HepG2 (cell line): ENCODE results near the gene KBTBD3. TPM values are rescaled to one million over a fixed set of nuclear protein-coding genes. Genes with fewer than 3 reads are reported as not detected.

Experiments used
- ATAC-seq: fragments of 200-7000 bp; cut with Tn5 transposase; 3 replicates; pipeline ENCODE4 v1.9.1; 2020; ENCODE audit warnings: mild to moderate bottlenecking, moderate library complexity
- BruUV-seq: library from RNA; stranded (reverse); fragments of 400-500 nt; replicated peaks from 2 replicates; lab custom pipeline; 2021; lab: Mats Ljungman, UMichigan
- CTCF ChIA-PET: fragments of 300-600 bp; formaldehyde crosslinking; extraction: SDS; loops from one replicate; lab custom pipeline; 2021; ENCODE audit warnings: low total read pairs, inconsistent platforms, low intra/inter-chr PET ratio; lab: Yijun Ruan, JAX
- POLR2A ChIA-PET: fragments of 350-600 bp; sonication (Branson Sonifier 250); formaldehyde crosslinking; loops from one replicate; lab custom pipeline; 2020; ENCODE audit warnings: antibody characterized with exemption, inconsistent platforms; lab: Yijun Ruan, JAX
- DNase-seq: peaks from one replicate; pipeline ENCODE4 v3.0.0-alpha.2; 2015; ENCODE audit warnings: low spot score
- FAIRE-seq: peaks from 3 replicates; lab custom pipeline; 2011; peaks lifted over from hg19 to GRCh38; lab: Jason Lieb, UNC
- H2AFZ ChIP-seq: one replicate; pipeline ENCODE4 v1.6.1; 2011; ENCODE audit warnings: low read length, inconsistent platforms
- H3K27ac ChIP-seq: fragments of 300-600 bp; 3 replicates; pipeline ENCODE4 v1.8.0; 2011; ENCODE audit warnings: mixed run types, mild to moderate bottlenecking, mixed read lengths, low read length, inconsistent platforms; ENCODE audit not compliant: insufficient read depth; ENCODE audit errors: extremely low read length
- H3K27me3 ChIP-seq, 2 experiments: fragments of 200-600 bp in 1 of 2; 2 replicates in 1 of 2; 3 replicates in 1 of 2; pipeline versions ENCODE4 v1.6.0 to v1.8.0; 2011; ENCODE audit warnings: low read length in 2 of 2, mild to moderate bottlenecking in 2 of 2, moderate library complexity in 2 of 2, inconsistent platforms in 1 of 2; ENCODE audit not compliant: insufficient read depth in 2 of 2, control insufficient read depth in 1 of 2
- H3K36me3 ChIP-seq, 2 experiments: fragments of 200-600 bp in 1 of 2; replicated peaks in 1 of 2; 2 replicates in 1 of 2; 3 replicates in 1 of 2; pipeline versions ENCODE4 v1.5.1 to v1.8.0; 2011; ENCODE audit warnings: low read length in 2 of 2, inconsistent platforms in 1 of 2; ENCODE audit not compliant: insufficient read depth in 2 of 2, control insufficient read depth in 1 of 2
- H3K4me1 ChIP-seq: 2 replicates; pipeline ENCODE4 v1.5.1; 2012; ENCODE audit warnings: low read length, inconsistent platforms; ENCODE audit not compliant: insufficient read depth
- H3K4me2 ChIP-seq: 2 replicates; pipeline ENCODE4 v1.6.0; 2011; ENCODE audit warnings: low read depth, low read length, inconsistent platforms
- H3K4me3 ChIP-seq, 3 experiments: fragments of 200-600 bp in 1 of 3; sonication (generic), shearing (Covaris generic) in 1 of 3; replicated peaks in 1 of 3; 2 replicates each; pipeline ENCODE4 v1.5.1; 2011 to 2016; ENCODE audit warnings: low read length in 3 of 3, inconsistent platforms in 2 of 3, low read depth in 2 of 3, mild to moderate bottlenecking in 2 of 3, control low read depth in 1 of 3, mixed read lengths in 1 of 3; ENCODE audit not compliant: insufficient read depth in 1 of 3
- H3K79me2 ChIP-seq: one replicate; pipeline ENCODE4 v1.6.1; 2011; ENCODE audit warnings: low read length, inconsistent platforms; ENCODE audit not compliant: insufficient read depth
- H3K9ac ChIP-seq: 2 replicates; pipeline ENCODE4 v1.6.0; 2011; ENCODE audit warnings: mild to moderate bottlenecking, low read depth, low read length, inconsistent platforms; ENCODE audit not compliant: insufficient read depth
- H3K9me3 ChIP-seq: 2 replicates; pipeline ENCODE4 v1.5.1; 2012; ENCODE audit warnings: mild to moderate bottlenecking, low read length
- H4K20me1 ChIP-seq: 2 replicates; pipeline ENCODE4 v1.6.0; 2011; ENCODE audit warnings: inconsistent platforms, mild to moderate bottlenecking, low read length, moderate library complexity; ENCODE audit not compliant: insufficient read depth
- AKAP8 ChIP-seq: sonication (generic); formaldehyde crosslinking; IDR thresholded peaks from 2 replicates; pipeline ENCODE4 v1.5.1; 2020; ENCODE audit warnings: mild to moderate bottlenecking, missing genetic modification reagents
- ARHGAP35 ChIP-seq: sonication (generic); formaldehyde crosslinking; IDR thresholded peaks from 2 replicates; pipeline ENCODE4 v1.9.0; 2022; ENCODE audit warnings: mild to moderate bottlenecking, inconsistent platforms, moderate library complexity, missing genetic modification reagents, borderline replicate concordance
- ARNT ChIP-seq: fragments of 450-650 bp; IDR thresholded peaks from 2 replicates; pipeline ENCODE4 v1.6.1; 2017
- CBX1 ChIP-seq: IDR thresholded peaks from one replicate; pipeline ENCODE4 v1.6.1; 2016; ENCODE audit warnings: antibody characterized with exemption, low read depth
- ERF ChIP-seq: IDR thresholded peaks from 2 replicates; pipeline ENCODE4 v1.6.1; 2018; ENCODE audit warnings: missing biosample characterization, missing genetic modification reagents
- KDM5A ChIP-seq: fragments of 200-600 bp; sonication (generic); IDR thresholded peaks from 2 replicates; pipeline ENCODE4 v1.7.0; 2018; ENCODE audit warnings: antibody characterized with exemption, mild to moderate bottlenecking, low read length, borderline replicate concordance
- MED8 ChIP-seq: sonication (generic); formaldehyde crosslinking; IDR thresholded peaks from 2 replicates; pipeline ENCODE4 v1.8.1; 2023; ENCODE audit warnings: mild to moderate bottlenecking, missing genetic modification reagents; ENCODE audit not compliant: insufficient replicate concordance
- NFYB ChIP-seq: sonication (generic); formaldehyde crosslinking; IDR thresholded peaks from 2 replicates; pipeline ENCODE4 v1.4.0; 2020; ENCODE audit warnings: missing genetic modification reagents
- SRF ChIP-seq: IDR thresholded peaks from 2 replicates; pipeline ENCODE4 v1.6.1; 2011; ENCODE audit warnings: mild to moderate bottlenecking, low read depth, low read length, moderate library complexity
- TGIF2 ChIP-seq: IDR thresholded peaks from 2 replicates; pipeline ENCODE4 v1.6.1; 2016; ENCODE audit warnings: control low read depth, missing compliant biosample characterization
- ZBTB39 ChIP-seq: sonication (generic); formaldehyde crosslinking; IDR thresholded peaks from 2 replicates; pipeline ENCODE4 v1.5.0; 2020; ENCODE audit warnings: missing genetic modification reagents
- ZNF513 ChIP-seq: sonication (generic); formaldehyde crosslinking; conservative IDR thresholded peaks from 2 replicates; pipeline ENCODE4 v1.5.0; 2020; ENCODE audit warnings: missing genetic modification reagents
- ZNF597 ChIP-seq: sonication (generic); formaldehyde crosslinking; IDR thresholded peaks from 2 replicates; pipeline ENCODE4 v1.5.0; 2020; ENCODE audit warnings: missing genetic modification reagents
- ZSCAN20 ChIP-seq: sonication (generic); formaldehyde crosslinking; IDR thresholded peaks from 2 replicates; pipeline ENCODE4 v1.4.0; 2020; ENCODE audit warnings: missing genetic modification reagents, mild to moderate bottlenecking, borderline replicate concordance
- WGBS: methylation state at CpG from one replicate; pipeline ENCODE4 v1.1.6; 2017; ENCODE audit warnings: low lambda C conversion rate; 5-methylcytosine and 5-hydroxymethylcytosine counted together
- in situ Hi-C: cut with HindIII; loops from 2 replicates; pipeline ENCODE4 v1.10.0; 2017; ENCODE audit warnings: low pct_unique_long_range_greater_than_20kb; ENCODE audit not compliant: extremely low pct_ligation_motif_present
- intact Hi-C: fragments of 100-400 bp; cut with micrococcal nuclease; formaldehyde crosslinking; loops from one replicate; pipeline ENCODE4 v1.10.0; 2022; ENCODE audit not compliant: unreplicated experiment
- polyA plus RNA-seq, 8 experiments: library from polyadenylated mRNA; depleted of rRNA in 3 of 8; stranded (reverse) in 7 of 8; unstranded in 1 of 8; fragments of >200 nt; fragmentation: Illumina TruSeq in 4 of 8; extraction: Trizol in 4 of 8; gene quantifications; 2 replicates each; pipeline versions ENCODE4 v1.2.1 to v1.2.3, GENCODE V29; 2011 to 2016; ENCODE audit warnings: low read depth in 4 of 8, missing spikeins in 1 of 8, mixed read lengths in 1 of 8; ENCODE audit not compliant: insufficient read depth in 1 of 8
- total RNA-seq, 5 experiments: library from RNA; depleted of rRNA; stranded (reverse); fragments of >200 nt; fragmentation: Illumina TruSeq; extraction: Trizol; gene quantifications; 2 replicates each; pipeline ENCODE4 v1.2.3, GENCODE V29; 2016; ENCODE audit warnings: low read depth in 1 of 5

KBTBD3 gene
- total and polyA plus RNA-seq, 2 of the 13 experiments (the other 11 are each of a cell fraction or from before 2014, with no cell fraction given), result 1.8 to 7.4 TPM

- FAIRE-seq, result no peak
- in situ Hi-C loops, result no loop called here
- 13% methylated on average over 4 of the region's 4 CpGs for WGBS
- no peaks in the 10 kb centered on the region for H3K36me3 ChIP-seq
- no peak overlapping the region for H2AFZ ChIP-seq
- ATAC-seq, result no peak
- CTCF ChIA-PET, result no interaction called here
- BruUV-seq, result no TSS peak
- no peak overlapping the region for H3K4me3 ChIP-seq
- H3K4me1 ChIP-seq, result no peaks in the 10 kb centered on the region
- POLR2A ChIA-PET, result no interaction called here
- no peak overlapping the region for H3K9ac ChIP-seq
- intact Hi-C loops, result no loop called here
- TF ChIP-seq MED8 (CRISPR knock-in tag), result no peak
- no peak for TF ChIP-seq KDM5A
- TF ChIP-seq ZNF597 (CRISPR knock-in tag), result no peak
- TF ChIP-seq ARHGAP35, result no peak
- no peak for TF ChIP-seq TGIF2 (CRISPR knock-in tag)
- TF ChIP-seq ARNT, result no peak
- no peak for TF ChIP-seq CBX1
- no peak for TF ChIP-seq NFYB
- TF ChIP-seq SRF, result no peak
- TF ChIP-seq ZBTB39 (CRISPR knock-in tag), result no peak
- TF ChIP-seq ZSCAN20 (CRISPR knock-in tag), result no peak
- TF ChIP-seq ZNF513 (CRISPR knock-in tag), result no peak
- TF ChIP-seq ERF (CRISPR knock-in tag), result no peak
- TF ChIP-seq AKAP8, result no peak
- H4K20me1 ChIP-seq, result no peaks in the 10 kb centered on the region
- DNase-seq, result no peak
- H3K79me2 ChIP-seq, result no peaks in the 10 kb centered on the region
- H3K4me2 ChIP-seq, result no peak overlapping the region
- H3K27ac ChIP-seq, result no peak overlapping the region
- no peaks in the 10 kb centered on the region for H3K27me3 ChIP-seq
- H3K9me3 ChIP-seq, result no peaks in the 10 kb centered on the region
Measured at GRCh38 chr11:106030609-106031008, 46.5 kb downstream of the KBTBD3 start.
